ENCODE data around the gene NR3C2.

The NR3C2 gene

DNA sequence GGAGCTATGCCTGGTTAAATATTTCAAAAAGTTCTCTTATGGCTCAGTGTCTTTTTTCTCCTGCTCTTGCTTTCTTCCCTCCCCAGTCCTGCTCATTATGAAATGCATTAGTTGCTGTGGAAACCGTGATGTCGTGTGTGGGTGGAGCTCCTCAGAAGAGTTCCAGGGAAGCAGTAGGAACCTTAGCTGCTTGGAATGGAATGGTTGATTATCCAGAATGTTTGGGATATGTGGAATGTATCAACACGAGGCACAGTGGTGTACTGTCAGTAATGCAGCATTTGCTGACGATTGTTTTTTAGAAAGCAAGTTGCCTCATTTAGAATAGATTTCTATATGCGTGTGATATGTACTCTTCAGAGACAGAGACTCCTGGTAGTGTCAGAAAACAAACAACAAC lies 377.1 kb downstream of the NR3C2 start:
- Histone ChIP-seq H3K9me3 (ENCODE audit: low read length) (no peaks in the 10 kb centered on the region), H3K27me3 (ENCODE audit: insufficient read depth, low read length) (no peaks in the 10 kb centered on the region), H3K4me2 (ENCODE audit: low read length) (no peak overlapping the region), H3K9me2 (ENCODE audit: low read depth, low read length) (no peaks in the 10 kb centered on the region), H3K27ac (ENCODE audit: low read depth, low read length, poor library complexity, severe bottlenecking) (no peak overlapping the region), H3K79me2 (ENCODE audit: insufficient read depth, low read length) (no peaks in the 10 kb centered on the region), H3F3A (ENCODE audit: insufficient read depth, low read length) (no peaks in the 10 kb centered on the region), H3K4me3 (ENCODE audit: low read depth, low read length, poor library complexity, severe bottlenecking) (no peak overlapping the region), H3K36me3 (ENCODE audit: insufficient read depth, low read length) (no peaks in the 10 kb centered on the region), H3K9ac (ENCODE audit: low read length) (no peak overlapping the region), H2AFZ (ENCODE audit: low read length) (no peak overlapping the region), H3K4me1 (ENCODE audit: insufficient read depth, low read length, severe bottlenecking) (peaks cover 36% of the 10 kb centered on the region), H4K20me1 (ENCODE audit: insufficient read depth, low read length) (no peaks in the 10 kb centered on the region)
- no peak for TF ChIP-seq EZH2 (IDR thresholded peaks at IDR 0.05; ENCODE audit: borderline replicate concordance, low read length)
- TF ChIP-seq, protein P1, sequence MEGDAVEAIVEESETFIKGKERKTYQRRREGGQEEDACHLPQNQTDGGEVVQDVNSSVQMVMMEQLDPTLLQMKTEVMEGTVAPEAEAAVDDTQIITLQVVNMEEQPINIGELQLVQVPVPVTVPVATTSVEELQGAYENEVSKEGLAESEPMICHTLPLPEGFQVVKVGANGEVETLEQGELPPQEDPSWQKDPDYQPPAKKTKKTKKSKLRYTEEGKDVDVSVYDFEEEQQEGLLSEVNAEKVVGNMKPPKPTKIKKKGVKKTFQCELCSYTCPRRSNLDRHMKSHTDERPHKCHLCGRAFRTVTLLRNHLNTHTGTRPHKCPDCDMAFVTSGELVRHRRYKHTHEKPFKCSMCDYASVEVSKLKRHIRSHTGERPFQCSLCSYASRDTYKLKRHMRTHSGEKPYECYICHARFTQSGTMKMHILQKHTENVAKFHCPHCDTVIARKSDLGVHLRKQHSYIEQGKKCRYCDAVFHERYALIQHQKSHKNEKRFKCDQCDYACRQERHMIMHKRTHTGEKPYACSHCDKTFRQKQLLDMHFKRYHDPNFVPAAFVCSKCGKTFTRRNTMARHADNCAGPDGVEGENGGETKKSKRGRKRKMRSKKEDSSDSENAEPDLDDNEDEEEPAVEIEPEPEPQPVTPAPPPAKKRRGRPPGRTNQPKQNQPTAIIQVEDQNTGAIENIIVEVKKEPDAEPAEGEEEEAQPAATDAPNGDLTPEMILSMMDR (IDR thresholded peaks at IDR 0.05; ENCODE audit: low read length), result no peak

DNA sequence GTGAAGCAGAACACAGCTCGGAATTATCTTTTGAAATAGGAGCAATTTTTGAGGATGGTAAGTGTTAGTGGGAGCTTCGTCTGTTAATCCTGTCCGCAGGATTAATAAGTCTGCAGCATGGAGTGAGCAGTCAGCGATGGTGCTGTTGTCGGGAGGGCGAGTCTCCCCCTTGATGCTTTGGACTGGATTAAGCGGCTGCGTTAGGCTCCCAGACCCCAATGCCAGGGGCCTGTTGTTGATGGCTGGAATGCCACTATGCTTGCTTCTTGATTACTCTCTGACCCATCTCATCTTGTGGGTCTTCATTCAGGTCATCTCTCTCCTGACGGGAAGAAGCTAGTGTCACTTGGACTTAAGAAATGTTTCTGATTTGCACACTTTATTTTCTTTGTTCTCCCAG lies 377.8 kb downstream of the NR3C2 start:
- Histone ChIP-seq H2AFZ (ENCODE audit: low read length) (no peak overlapping the region), H3K27me3 (ENCODE audit: insufficient read depth, low read length) (no peaks in the 10 kb centered on the region), H3K9me3 (ENCODE audit: low read length) (no peaks in the 10 kb centered on the region), H3K4me2 (ENCODE audit: low read length) (no peak overlapping the region), H3K4me3 (ENCODE audit: low read depth, low read length, poor library complexity, severe bottlenecking) (no peak overlapping the region), H3K4me1 (ENCODE audit: insufficient read depth, low read length, severe bottlenecking) (peaks cover 42% of the 10 kb centered on the region), H3K27ac (ENCODE audit: low read depth, low read length, poor library complexity, severe bottlenecking) (no peak overlapping the region), H3K36me3 (ENCODE audit: insufficient read depth, low read length) (no peaks in the 10 kb centered on the region), H3K9me2 (ENCODE audit: low read depth, low read length) (no peaks in the 10 kb centered on the region), H3K79me2 (ENCODE audit: insufficient read depth, low read length) (no peaks in the 10 kb centered on the region), H3F3A (ENCODE audit: insufficient read depth, low read length) (no peaks in the 10 kb centered on the region), H4K20me1 (ENCODE audit: insufficient read depth, low read length) (no peaks in the 10 kb centered on the region), H3K9ac (ENCODE audit: low read length) (no peak overlapping the region)
- TF ChIP-seq EZH2 (IDR thresholded peaks at IDR 0.05; ENCODE audit: borderline replicate concordance, low read length), result no peak
- TF ChIP-seq, protein P1 (IDR thresholded peaks at IDR 0.05; ENCODE audit: low read length), result no peak

DNA sequence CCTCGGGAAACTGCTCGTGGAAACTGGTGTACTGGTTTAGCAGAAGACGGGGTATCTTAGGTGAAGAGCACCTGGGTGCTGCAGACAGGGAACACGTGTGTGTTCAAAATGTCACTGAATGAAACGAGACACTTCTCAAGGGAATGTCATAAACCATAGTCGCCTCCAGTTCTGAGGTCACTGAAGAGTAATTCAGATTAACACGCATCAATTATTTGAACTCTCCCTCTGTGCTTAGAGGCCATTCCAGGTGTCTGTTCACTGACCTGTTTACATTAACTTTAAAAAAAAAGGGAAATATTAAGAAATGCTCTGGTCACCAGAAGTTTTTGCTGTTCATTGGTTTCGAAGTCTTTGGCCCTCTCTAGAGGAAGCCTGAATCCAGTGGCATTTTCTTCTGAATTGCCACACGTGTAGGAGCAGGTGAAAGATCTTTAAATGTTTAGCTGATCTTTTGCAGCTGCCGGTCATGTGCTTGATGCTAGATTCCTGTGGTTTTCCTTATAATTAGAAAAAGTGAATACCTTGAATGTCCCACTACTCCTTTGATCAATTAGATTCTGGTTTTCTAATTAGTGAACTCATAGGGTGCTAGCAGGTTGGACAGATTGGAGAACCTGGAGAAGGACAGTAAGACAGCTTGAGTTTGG lies 379.8 kb downstream of the NR3C2 start:
- Histone ChIP-seq H3K4me2 (ENCODE audit: low read length) (no peak overlapping the region), H3K9ac (ENCODE audit: low read length) (no peak overlapping the region), H3K27me3 (ENCODE audit: insufficient read depth, low read length) (no peaks in the 10 kb centered on the region), H3K9me2 (ENCODE audit: low read depth, low read length) (no peaks in the 10 kb centered on the region), H3K4me3 (ENCODE audit: low read depth, low read length, poor library complexity, severe bottlenecking) (no peak overlapping the region), H3K9me3 (ENCODE audit: low read length) (no peaks in the 10 kb centered on the region), H4K20me1 (ENCODE audit: insufficient read depth, low read length) (no peaks in the 10 kb centered on the region), H3K4me1 (ENCODE audit: insufficient read depth, low read length, severe bottlenecking) (peaks cover 62% of the 10 kb centered on the region), H3F3A (ENCODE audit: insufficient read depth, low read length) (no peaks in the 10 kb centered on the region), H3K36me3 (ENCODE audit: insufficient read depth, low read length) (no peaks in the 10 kb centered on the region), H3K79me2 (ENCODE audit: insufficient read depth, low read length) (no peaks in the 10 kb centered on the region), H2AFZ (ENCODE audit: low read length) (no peak overlapping the region), H3K27ac (ENCODE audit: low read depth, low read length, poor library complexity, severe bottlenecking) (no peak overlapping the region)
- TF ChIP-seq, protein P1 (IDR thresholded peaks at IDR 0.05; ENCODE audit: low read length), result no peak
- no peak for TF ChIP-seq EZH2 (IDR thresholded peaks at IDR 0.05; ENCODE audit: borderline replicate concordance, low read length)

All from OCI-LY1 (cell line).